ENCODE data around the gene HDAC4. TPM values are rescaled to one million over a fixed set of nuclear protein-coding genes. Genes with fewer than 3 reads are reported as not detected.

The HDAC4 gene
- total and polyA plus RNA-seq, 2 donors = 24.4 to 29.5 TPM

GRCh38 chr2:239343460-239343859, 57.4 kb downstream of the HDAC4 start:
- WGBS = 96% methylated on average over 10 of the region's 10 CpGs
- H3K4me1 ChIP-seq (ENCODE audit: insufficient read depth) = no peaks in the 10 kb centered on the region
- H3K27ac ChIP-seq (ENCODE audit: low read depth) = no peak overlapping the region
- no peak overlapping the region for H3K4me3 ChIP-seq (ENCODE audit: low read depth, low read length)
- H3K36me3 ChIP-seq (ENCODE audit: insufficient read depth) = no peaks in the 10 kb centered on the region
- no peak for DNase-seq (ENCODE audit: extremely low spot score)

GRCh38 chr2:239341840-239342239, 59.0 kb downstream of the HDAC4 start:
- no peak overlapping the region for H3K27ac ChIP-seq (ENCODE audit: low read depth)
- WGBS = 93% methylated on average over 2 of the region's 2 CpGs
- DNase-seq (ENCODE audit: extremely low spot score) = no peak
- no peaks in the 10 kb centered on the region for H3K4me1 ChIP-seq (ENCODE audit: insufficient read depth)
- H3K4me3 ChIP-seq (ENCODE audit: low read depth, low read length) = no peak overlapping the region
- no peaks in the 10 kb centered on the region for H3K36me3 ChIP-seq (ENCODE audit: insufficient read depth)

GRCh38 chr2:239341146-239341732, 59.6 kb downstream of the HDAC4 start:
- DNase-seq (ENCODE audit: extremely low spot score) = no peak
- no peak overlapping the region for H3K27ac ChIP-seq (ENCODE audit: low read depth)
- WGBS = 81% methylated on average over 8 of the region's 8 CpGs
- no peaks in the 10 kb centered on the region for H3K36me3 ChIP-seq (ENCODE audit: insufficient read depth)
- no peak overlapping the region for H3K4me3 ChIP-seq (ENCODE audit: low read depth, low read length)
- H3K4me1 ChIP-seq (ENCODE audit: insufficient read depth) = no peaks in the 10 kb centered on the region

- no peak for DNase-seq (ENCODE audit: extremely low spot score)
- Histone ChIP-seq H3K27ac (ENCODE audit: low read depth) (no peak overlapping the region), H3K4me3 (ENCODE audit: low read depth, low read length) (no peak overlapping the region), H3K4me1 (ENCODE audit: insufficient read depth) (no peaks in the 10 kb centered on the region), H3K36me3 (ENCODE audit: insufficient read depth) (no peaks in the 10 kb centered on the region)
- 85% methylated on average over 7 of the region's 7 CpGs for WGBS
These were observed 60.9 kb downstream of the HDAC4 start for GRCh38 chr2:239339726-239340601.

GRCh38 chr2:239339241-239339640, 61.6 kb downstream of the HDAC4 start:
- DNase-seq (ENCODE audit: extremely low spot score) = no peak

GRCh38 chr2:239337877-239338484, 62.8 kb downstream of the HDAC4 start:
- no peak overlapping the region for H3K27ac ChIP-seq (ENCODE audit: low read depth)
- no peaks in the 10 kb centered on the region for H3K4me1 ChIP-seq (ENCODE audit: insufficient read depth)
- WGBS = 62% methylated on average over 15 of the region's 15 CpGs
- DNase-seq (ENCODE audit: extremely low spot score) = no peak
- no peak overlapping the region for H3K4me3 ChIP-seq (ENCODE audit: low read depth, low read length)
- H3K36me3 ChIP-seq (ENCODE audit: insufficient read depth) = no peaks in the 10 kb centered on the region

More at GRCh38 chr2:239339241-239339640, 61.6 kb downstream of the HDAC4 start:
- Histone ChIP-seq H3K27ac (ENCODE audit: low read depth) (no peak overlapping the region), H3K36me3 (ENCODE audit: insufficient read depth) (no peaks in the 10 kb centered on the region), H3K4me1 (ENCODE audit: insufficient read depth) (no peaks in the 10 kb centered on the region), H3K4me3 (ENCODE audit: low read depth, low read length) (no peak overlapping the region)
- WGBS = 79% methylated on average over 6 of the region's 6 CpGs

- DNase-seq (ENCODE audit: extremely low spot score) = no peak
- Histone ChIP-seq H3K27ac (ENCODE audit: low read depth) (no peak overlapping the region), H3K36me3 (ENCODE audit: insufficient read depth) (no peaks in the 10 kb centered on the region), H3K4me1 (ENCODE audit: insufficient read depth) (no peaks in the 10 kb centered on the region), H3K4me3 (ENCODE audit: low read depth, low read length) (no peak overlapping the region)
- WGBS = 67% methylated on average over 28 of the region's 28 CpGs
These were observed 63.5 kb downstream of the HDAC4 start for GRCh38 chr2:239337122-239337876.

GRCh38 chr2:239331560-239331959, 69.3 kb downstream of the HDAC4 start:
- Histone ChIP-seq H3K4me1 (ENCODE audit: insufficient read depth) (no peaks in the 10 kb centered on the region), H3K36me3 (ENCODE audit: insufficient read depth) (no peaks in the 10 kb centered on the region), H3K27ac (ENCODE audit: low read depth) (no peak overlapping the region), H3K4me3 (ENCODE audit: low read depth, low read length) (no peak overlapping the region)
- 61% methylated on average over 24 of the region's 24 CpGs for WGBS
- DNase-seq (ENCODE audit: extremely low spot score) = no peak

- Histone ChIP-seq H3K36me3 (ENCODE audit: insufficient read depth) (no peaks in the 10 kb centered on the region), H3K4me3 (ENCODE audit: low read depth, low read length) (no peak overlapping the region), H3K27ac (ENCODE audit: low read depth) (no peak overlapping the region), H3K4me1 (ENCODE audit: insufficient read depth) (no peaks in the 10 kb centered on the region)
- DNase-seq (ENCODE audit: extremely low spot score) = no peak
- WGBS = 89% methylated on average over 14 of the region's 14 CpGs
These were observed 70.0 kb downstream of the HDAC4 start for GRCh38 chr2:239330836-239331235.

- H3K27ac ChIP-seq (ENCODE audit: low read depth) = no peak overlapping the region
- no peaks in the 10 kb centered on the region for H3K36me3 ChIP-seq (ENCODE audit: insufficient read depth)
- H3K4me1 ChIP-seq (ENCODE audit: insufficient read depth) = no peaks in the 10 kb centered on the region
- WGBS = 59% methylated on average over 15 of the region's 15 CpGs
- DNase-seq (ENCODE audit: extremely low spot score) = no peak
- H3K4me3 ChIP-seq (ENCODE audit: low read depth, low read length) = no peak overlapping the region
These were observed 70.7 kb downstream of the HDAC4 start for GRCh38 chr2:239329972-239330572.

GRCh38 chr2:239329284-239329971, 71.4 kb downstream of the HDAC4 start:
- WGBS = 42% methylated on average over 12 of the region's 12 CpGs
- no peak for DNase-seq (ENCODE audit: extremely low spot score)
- Histone ChIP-seq H3K36me3 (ENCODE audit: insufficient read depth) (no peaks in the 10 kb centered on the region), H3K27ac (ENCODE audit: low read depth) (peak overlapping the region; percentile 71), H3K4me3 (ENCODE audit: low read depth, low read length) (no peak overlapping the region), H3K4me1 (ENCODE audit: insufficient read depth) (no peaks in the 10 kb centered on the region)

GRCh38 chr2:239328351-239329191, 72.2 kb downstream of the HDAC4 start:
- H3K27ac ChIP-seq (ENCODE audit: low read depth) = peak overlapping the region; percentile 72
- H3K4me1 ChIP-seq (ENCODE audit: insufficient read depth) = no peaks in the 10 kb centered on the region
- no peak overlapping the region for H3K4me3 ChIP-seq (ENCODE audit: low read depth, low read length)
- DNase-seq (ENCODE audit: extremely low spot score) = no peak
- WGBS = 23% methylated on average over 19 of the region's 19 CpGs
- H3K36me3 ChIP-seq (ENCODE audit: insufficient read depth) = no peaks in the 10 kb centered on the region

Data from urinary bladder (tissue), 4 donors.